MCF 10A (cell line): ENCODE results near the gene RTBDN. TPM values are rescaled to one million over a fixed set of nuclear protein-coding genes. Genes with fewer than 3 reads are reported as not detected.

Experiments used
- BruUV-seq: library from RNA; stranded (reverse); fragments of 400-500 nt; replicated peaks from 2 replicates; lab custom pipeline; 2021; lab: Mats Ljungman, UMichigan
- CTCF ChIA-PET: fragments of 300-600 bp; sonication (Branson Sonifier 250); formaldehyde crosslinking; extraction: SDS; loops from one replicate; lab custom pipeline; 2021; ENCODE audit warnings: antibody characterized with exemption, inconsistent platforms; lab: Yijun Ruan, JAX
- POLR2A ChIA-PET: fragments of 300-600, 350-650 bp; sonication (Branson Sonifier 250); formaldehyde crosslinking; extraction: SDS; loops from one replicate; lab custom pipeline; 2020; ENCODE audit warnings: antibody characterized with exemption, inconsistent platforms; lab: Yijun Ruan, JAX
- DNase-seq: peaks from one replicate; pipeline ENCODE4 v3.0.0-alpha.2; 2018; ENCODE audit not compliant: unreplicated experiment
- H3K27ac Mint-ChIP-seq: one replicate; pipeline ENCODE4 v1.8.0; 2022; ENCODE audit warnings: mild to moderate bottlenecking, low read depth, mixed read lengths; ENCODE audit not compliant: unreplicated experiment
- H3K27me3 Mint-ChIP-seq: one replicate; pipeline ENCODE4 v1.8.0; 2022; ENCODE audit warnings: mixed read lengths; ENCODE audit not compliant: insufficient read depth, unreplicated experiment
- H3K36me3 Mint-ChIP-seq: one replicate; pipeline ENCODE4 v1.8.0; 2022; ENCODE audit warnings: mild to moderate bottlenecking, moderate library complexity, mixed read lengths; ENCODE audit not compliant: insufficient read depth, unreplicated experiment
- H3K4me1 Mint-ChIP-seq: one replicate; pipeline ENCODE4 v1.8.0; 2022; ENCODE audit warnings: mixed read lengths; ENCODE audit not compliant: insufficient read depth, unreplicated experiment
- H3K4me3 Mint-ChIP-seq: one replicate; pipeline ENCODE4 v1.8.0; 2022; ENCODE audit warnings: mild to moderate bottlenecking, moderate library complexity, mixed read lengths; ENCODE audit not compliant: unreplicated experiment
- H3K9me3 Mint-ChIP-seq: one replicate; pipeline ENCODE4 v1.8.0; 2022; ENCODE audit warnings: mixed read lengths; ENCODE audit not compliant: unreplicated experiment
- CTCF ChIP-seq: fragments of 200-600 bp; IDR thresholded peaks from one replicate; pipeline ENCODE4 v1.8.0; 2022; ENCODE audit warnings: antibody characterized with exemption, mild to moderate bottlenecking; ENCODE audit not compliant: unreplicated experiment
- intact Hi-C: fragments of 100-400 bp; cut with micrococcal nuclease; formaldehyde crosslinking; loops from 2 replicates; pipeline ENCODE4 v1.14.1; 2022
- total RNA-seq: library from RNA; stranded (reverse); gene quantifications from 2 replicates; pipeline ENCODE4 v1.2.3, GENCODE V29; 2022

Gene RTBDN
- total RNA-seq, 1 experiment from 2014 or later = not detected

- H3K36me3 Mint-ChIP-seq = peaks cover 26% of the 10 kb centered on the region
- H3K27ac Mint-ChIP-seq = peak overlapping the region; percentile 90
- no peak for TF ChIP-seq CTCF
- intact Hi-C loops = no loop called here
- TSS peak; percentile 50 for BruUV-seq
- H3K9me3 Mint-ChIP-seq = no peaks in the 10 kb centered on the region
- no peaks in the 10 kb centered on the region for H3K27me3 Mint-ChIP-seq
- ChIA-PET POLR2A (interaction anchor here (0.6 to 3.0 kb wide), 21 partner anchors 7 to 272 kb away, joined by 3 to 37 read pairs (median 4); partner anchors contain the start of genes GCDH, GET3, JUNB and RNASEH2A), CTCF (interaction anchor here (0.6 to 2.0 kb wide), 5 partner anchors 33 to 1016 kb away, joined by 3 to 7 read pairs (median 5); no protein-coding TSS in a partner anchor)
- peak overlapping the region; percentile 84 for H3K4me3 Mint-ChIP-seq
- DNase-seq = peak; percentile 50
- H3K4me1 Mint-ChIP-seq = no peaks in the 10 kb centered on the region
Observed at GRCh38 chr19:12880551-12881171, 46.3 kb upstream of the RTBDN start.

GRCh38 chr19:12875086-12875485 lies 40.7 kb upstream of the RTBDN start:
- H3K4me3 Mint-ChIP-seq = no peak overlapping the region
- BruUV-seq = no TSS peak
- peaks cover 26% of the 10 kb centered on the region for H3K36me3 Mint-ChIP-seq
- TF ChIP-seq CTCF = no peak
- H3K27me3 Mint-ChIP-seq = no peaks in the 10 kb centered on the region
- H3K4me1 Mint-ChIP-seq = no peaks in the 10 kb centered on the region
- no peak for DNase-seq
- no peak overlapping the region for H3K27ac Mint-ChIP-seq
- CTCF ChIA-PET = no interaction called here
- H3K9me3 Mint-ChIP-seq = peaks cover 9% of the 10 kb centered on the region
- intact Hi-C loops = no loop called here
- POLR2A ChIA-PET = no interaction called here

GRCh38 chr19:12873891-12874745 lies 39.7 kb upstream of the RTBDN start:
- peaks cover 26% of the 10 kb centered on the region for H3K36me3 Mint-ChIP-seq
- DNase-seq = no peak
- no peaks in the 10 kb centered on the region for H3K4me1 Mint-ChIP-seq
- ChIA-PET CTCF (interaction anchor here (1.1 to 1.3 kb wide), 2 partner anchors 26 to 114 kb away, joined by 3 to 4 read pairs; no protein-coding TSS in a partner anchor), POLR2A (interaction anchor here (1.2 kb wide), 1 partner anchor 7 kb away, joined by 4 read pairs; the partner anchor contains the start of gene DNASE2)
- no peaks in the 10 kb centered on the region for H3K27me3 Mint-ChIP-seq
- H3K9me3 Mint-ChIP-seq = peaks cover 9% of the 10 kb centered on the region
- no TSS peak for BruUV-seq
- H3K4me3 Mint-ChIP-seq = no peak overlapping the region
- intact Hi-C loops = no loop called here
- no peak for TF ChIP-seq CTCF
- no peak overlapping the region for H3K27ac Mint-ChIP-seq
